ENCODE results near the gene CCNL1.

Gene CCNL1

GRCh38 chr3:157142315-157142714 lies 17.6 kb downstream of the CCNL1 start:
- DNase-seq: no peak

GRCh38 chr3:157139938-157140534 lies 19.9 kb downstream of the CCNL1 start:
- DNase-seq: no peak

- no peak for DNase-seq
These were observed 23.1 kb downstream of the CCNL1 start for GRCh38 chr3:157136647-157137387.

- no peak for DNase-seq
These were observed 24.1 kb downstream of the CCNL1 start for GRCh38 chr3:157135671-157136396.

DNA sequence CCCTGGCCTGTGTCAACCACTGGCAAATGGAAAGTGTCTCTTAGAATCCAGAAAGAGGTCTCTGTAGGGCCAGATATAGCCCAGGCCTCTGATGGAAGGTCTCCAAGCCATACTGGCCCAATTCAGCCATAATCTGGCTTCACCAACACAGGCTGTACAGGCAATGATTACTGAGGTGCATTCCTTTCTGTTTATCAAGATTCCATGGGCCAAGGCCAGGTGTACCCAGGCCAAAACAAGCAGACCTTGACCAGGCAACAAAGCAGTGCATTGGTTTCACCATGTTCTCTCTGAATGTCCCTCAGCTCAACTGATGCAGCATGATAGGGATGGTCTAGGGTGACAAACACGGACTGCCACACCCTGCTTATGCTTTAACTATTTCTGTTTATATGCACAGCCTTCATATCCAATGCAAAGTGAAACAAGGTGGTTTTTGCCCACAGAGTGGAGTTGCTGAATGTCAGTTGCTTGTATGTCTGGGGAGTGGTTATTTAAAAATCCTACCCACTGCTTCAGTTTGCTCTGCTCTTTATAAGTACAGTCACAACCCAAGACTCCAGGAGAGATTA lies 25.2 kb downstream of the CCNL1 start:
- DNase-seq: no peak

DNA sequence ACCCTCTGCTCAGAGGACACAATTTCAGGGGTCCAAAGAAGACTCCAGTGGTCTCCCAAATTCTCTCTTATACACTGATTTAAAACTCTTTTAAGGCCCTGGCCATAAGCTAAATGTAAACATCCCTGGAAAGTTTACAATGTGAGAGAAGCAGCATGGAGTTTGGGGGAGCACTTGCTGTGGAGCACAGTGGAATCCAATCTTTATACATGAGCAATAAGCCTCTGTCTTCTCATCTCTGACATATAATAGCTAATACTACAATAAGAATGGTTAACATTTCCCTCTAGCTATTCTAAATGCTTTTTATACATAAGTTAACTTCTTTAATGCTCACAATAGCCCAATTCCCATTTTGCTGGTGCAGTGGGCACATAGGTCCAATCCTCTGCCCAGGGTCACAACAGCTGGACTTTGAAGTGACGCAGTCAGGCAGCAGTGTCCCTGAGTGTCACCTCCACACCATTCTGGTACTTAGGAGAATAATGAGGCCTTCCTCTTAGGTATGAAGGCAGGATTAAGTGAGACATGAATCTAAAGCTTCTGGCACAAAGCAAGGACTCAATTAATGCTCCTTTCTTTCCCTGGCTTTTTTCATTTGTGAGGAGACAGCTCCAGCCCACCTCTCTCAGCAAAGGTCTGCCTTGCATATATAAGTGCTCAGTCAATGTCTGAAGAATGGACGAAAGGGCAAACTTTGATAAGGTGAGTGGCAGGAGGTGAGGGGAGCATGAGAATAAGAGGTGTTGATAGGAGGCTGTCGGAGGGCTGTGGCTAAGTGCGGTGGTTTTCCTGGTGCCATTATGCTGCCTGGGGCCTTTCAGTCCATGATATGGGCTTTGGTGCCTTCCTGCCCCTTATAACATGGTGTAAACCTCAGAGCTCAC lies 26.3 kb downstream of the CCNL1 start:
- no peak for DNase-seq

DNA sequence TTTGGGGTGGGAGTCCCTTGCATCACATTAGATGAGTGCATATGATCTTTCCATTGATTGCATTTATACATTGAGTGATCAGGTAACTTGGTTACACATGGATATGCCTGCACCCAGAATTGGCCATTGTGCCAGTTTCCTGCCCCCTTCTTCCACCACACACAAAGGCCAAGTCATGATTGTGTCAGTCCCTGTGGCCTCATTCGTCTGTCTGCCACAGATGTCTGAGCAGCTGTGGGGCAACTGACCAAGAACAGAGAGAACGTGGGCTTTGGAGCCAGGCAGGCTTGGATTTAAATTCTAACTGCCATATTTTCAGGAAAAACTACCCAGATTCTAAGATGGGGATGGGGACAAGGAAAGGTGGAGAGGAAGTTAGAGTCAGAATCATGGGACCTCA lies 27.0 kb downstream of the CCNL1 start:
- no peak for DNase-seq

DNA sequence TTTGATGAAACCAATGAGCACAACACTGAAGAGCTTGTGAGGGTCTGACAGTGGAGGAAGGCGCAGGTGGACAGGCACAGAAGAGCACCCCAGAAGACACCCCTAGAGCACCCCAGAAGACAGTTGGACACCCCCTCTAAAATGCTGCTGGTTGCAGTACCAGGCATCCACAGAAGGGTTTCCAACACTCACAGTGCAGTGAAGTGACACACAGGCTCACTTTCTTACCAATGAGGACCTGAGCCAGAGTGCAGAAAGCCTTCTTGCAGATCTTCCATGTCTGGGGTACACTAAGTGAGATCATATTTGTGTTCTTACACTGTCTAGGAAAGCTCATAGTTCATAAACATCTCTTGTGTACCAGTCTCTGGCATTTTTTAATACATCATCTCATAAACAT lies 27.6 kb downstream of the CCNL1 start:
- DNase-seq: no peak

GRCh38 chr3:157131861-157132260 lies 28.1 kb downstream of the CCNL1 start:
- no peak for DNase-seq

DNA sequence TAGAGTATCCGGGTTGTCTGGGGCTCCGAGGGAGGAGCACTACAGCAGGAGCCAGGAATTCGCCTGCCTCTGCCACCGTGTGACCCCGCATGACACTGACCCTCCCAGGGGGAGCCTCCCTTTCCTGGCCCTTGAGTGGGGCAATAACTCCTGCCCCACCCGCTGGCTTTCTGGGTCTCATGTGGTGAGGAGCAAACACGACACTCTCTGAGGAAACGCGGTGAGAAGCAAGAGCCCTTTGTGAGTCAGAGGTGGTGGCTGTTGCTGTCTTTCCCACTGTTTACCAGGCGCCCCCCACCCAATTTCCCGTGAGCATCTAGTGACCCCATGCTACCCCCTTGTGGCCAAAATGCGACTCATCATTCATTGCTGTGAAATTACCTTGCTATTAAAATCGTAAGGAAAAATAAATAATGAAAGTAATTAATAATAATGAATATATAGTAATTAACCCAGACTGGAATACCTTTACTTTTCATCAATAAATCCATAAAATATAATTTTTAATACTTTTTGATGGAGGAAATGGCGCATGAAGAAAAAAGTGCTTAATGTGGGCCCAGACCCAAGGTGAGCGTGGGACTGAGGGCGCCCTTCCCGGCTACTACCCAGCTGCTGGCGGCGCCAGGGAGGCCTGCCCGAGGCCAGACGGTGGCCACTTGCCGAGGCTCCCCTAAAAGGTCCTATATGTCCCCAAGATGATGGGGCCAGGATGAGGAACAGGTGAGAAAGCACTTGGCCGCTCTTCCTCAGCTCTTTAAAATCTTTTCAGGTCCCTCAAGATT lies 29.3 kb downstream of the CCNL1 start:
- DNase-seq: peak; percentile 74

DNA sequence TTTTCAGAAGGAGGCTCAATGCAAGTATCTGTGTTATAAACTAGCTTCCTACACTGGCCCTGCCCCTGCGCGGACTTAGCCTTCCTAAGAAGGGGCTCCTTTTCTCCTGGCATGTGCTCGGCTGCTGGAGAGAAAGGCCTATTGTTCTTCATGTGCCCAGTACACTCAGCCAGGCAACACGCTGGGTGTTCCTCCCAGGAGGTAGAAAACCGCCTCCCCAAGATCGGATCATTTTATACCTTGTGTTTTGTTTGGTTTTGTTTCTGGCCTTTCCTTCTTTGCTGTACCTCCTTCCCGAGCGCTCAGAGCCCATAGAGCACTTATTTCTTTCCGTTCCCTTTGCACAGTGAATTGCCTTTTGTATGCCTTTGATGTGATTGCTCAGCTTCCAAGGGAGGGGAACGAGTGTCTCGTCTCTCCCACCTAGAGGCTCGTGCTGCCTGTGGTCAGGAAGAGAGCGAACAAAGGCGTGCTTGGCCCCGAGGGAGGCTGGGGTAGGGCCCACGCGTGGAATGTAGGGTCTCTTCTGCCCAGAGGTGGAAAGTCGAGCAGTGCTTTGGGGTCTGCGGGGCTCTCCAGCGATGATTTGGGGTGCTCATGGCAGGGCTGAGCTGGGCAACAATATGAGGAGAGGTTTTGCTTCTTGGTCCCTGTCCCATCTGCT lies 30.0 kb downstream of the CCNL1 start:
- DNase-seq: peak; percentile 35

- peak; percentile 49 for DNase-seq
These were observed 30.9 kb downstream of the CCNL1 start for GRCh38 chr3:157128771-157129681.

DNA sequence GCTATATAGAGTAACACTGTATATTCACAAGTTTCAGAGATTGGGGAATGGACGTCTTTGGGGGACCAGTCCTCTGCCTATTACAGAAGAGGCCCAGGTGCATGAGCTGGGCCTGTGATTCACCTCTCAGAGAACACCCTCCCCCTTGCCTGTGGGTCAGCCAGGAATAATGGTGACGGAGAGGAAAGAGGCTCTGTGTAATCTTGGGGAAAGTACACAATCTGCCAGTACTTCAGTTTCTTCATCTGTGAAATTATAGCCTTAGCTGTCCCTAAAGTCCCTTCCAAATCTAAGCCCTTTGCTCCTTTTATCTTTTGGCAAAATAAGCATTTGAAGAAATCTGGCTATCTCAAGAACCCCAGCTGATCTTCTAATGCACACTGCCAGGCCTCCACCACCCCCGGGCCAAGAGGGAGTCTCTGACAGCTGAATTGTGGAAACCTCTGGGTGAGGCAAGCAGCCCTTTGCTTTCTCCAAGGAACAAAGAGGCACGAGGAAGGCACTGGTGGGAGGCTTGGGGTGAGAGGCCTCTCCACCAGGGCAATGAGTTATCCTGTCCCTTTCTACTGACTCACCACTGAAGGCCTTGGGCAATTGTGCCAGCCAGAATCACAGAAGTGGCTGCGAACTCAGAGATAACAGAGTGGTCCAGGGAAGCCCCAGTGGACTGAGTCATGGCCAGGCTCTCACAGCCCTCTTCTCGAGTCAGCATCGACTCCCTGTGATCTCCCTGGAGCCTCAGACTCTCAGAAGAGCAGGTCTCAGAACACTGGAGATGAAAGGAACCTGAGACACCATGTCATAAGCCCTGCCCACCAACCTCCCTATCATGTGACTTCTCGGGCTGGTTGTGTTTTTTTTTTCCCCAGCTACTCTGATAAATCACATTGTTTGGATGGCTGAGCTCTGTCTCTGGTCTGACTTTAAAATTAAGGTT lies 31.8 kb downstream of the CCNL1 start:
- DNase-seq: peak; percentile 76

DNA sequence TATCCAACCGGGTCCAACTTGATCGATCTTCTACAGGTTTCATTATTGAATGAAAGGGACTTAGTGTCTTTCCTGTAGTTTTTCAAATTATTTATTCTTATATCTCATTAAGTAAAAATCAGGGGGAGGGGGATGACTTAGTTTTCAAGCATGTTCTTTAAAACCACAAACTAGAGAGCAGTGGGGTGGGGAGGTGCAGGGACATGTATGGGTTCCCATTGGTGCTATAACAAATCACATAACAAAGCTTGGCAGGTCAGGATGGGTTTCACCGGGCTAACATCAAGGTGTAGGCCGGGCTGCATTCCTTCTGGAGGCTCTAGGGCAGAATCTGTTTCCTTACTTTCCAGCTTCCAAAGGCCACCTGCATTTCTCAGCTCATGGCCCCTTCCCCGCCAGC lies 32.7 kb downstream of the CCNL1 start:
- DNase-seq: no peak

DNA sequence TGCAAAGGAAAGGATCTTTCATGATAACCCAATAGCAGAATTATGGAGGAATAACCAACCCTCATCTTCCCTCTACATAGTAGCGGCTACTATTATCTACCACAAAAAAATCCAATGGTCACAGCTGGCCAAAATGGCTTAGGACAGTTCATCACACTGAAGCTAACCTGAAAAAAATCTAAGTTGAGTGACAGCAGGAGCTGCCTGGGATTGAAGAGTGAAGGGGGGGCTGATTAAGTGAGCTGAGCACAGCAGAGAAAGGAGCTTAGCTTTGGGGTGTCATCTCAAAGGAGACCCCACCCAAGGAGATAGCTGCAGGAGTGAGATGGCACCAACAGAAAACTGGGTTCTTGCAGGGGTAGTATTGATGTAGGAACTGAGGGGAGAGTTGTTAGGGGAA lies 33.6 kb downstream of the CCNL1 start:
- DNase-seq: no peak

GRCh38 chr3:157125101-157125500 lies 34.8 kb downstream of the CCNL1 start:
- no peak for DNase-seq

DNA sequence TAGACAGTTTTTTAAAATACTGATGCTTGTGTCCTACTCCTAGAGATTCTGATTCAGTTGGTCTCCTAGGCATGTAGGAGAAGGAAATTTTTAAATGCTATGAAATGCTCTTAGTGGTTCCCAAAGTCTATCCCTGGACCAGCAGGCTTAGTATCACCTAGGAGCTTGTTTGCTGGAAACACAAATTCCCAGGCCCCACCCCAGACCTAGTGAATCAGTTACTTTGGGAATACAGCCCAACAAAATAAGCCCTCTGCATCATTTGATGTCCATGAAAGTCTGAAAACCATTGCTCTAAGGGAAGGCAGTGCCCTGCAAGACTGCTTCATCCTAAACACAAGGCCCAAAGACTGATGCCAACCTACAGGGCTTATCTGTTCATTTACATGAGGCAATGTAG lies 36.3 kb downstream of the CCNL1 start:
- no peak for DNase-seq

DNA sequence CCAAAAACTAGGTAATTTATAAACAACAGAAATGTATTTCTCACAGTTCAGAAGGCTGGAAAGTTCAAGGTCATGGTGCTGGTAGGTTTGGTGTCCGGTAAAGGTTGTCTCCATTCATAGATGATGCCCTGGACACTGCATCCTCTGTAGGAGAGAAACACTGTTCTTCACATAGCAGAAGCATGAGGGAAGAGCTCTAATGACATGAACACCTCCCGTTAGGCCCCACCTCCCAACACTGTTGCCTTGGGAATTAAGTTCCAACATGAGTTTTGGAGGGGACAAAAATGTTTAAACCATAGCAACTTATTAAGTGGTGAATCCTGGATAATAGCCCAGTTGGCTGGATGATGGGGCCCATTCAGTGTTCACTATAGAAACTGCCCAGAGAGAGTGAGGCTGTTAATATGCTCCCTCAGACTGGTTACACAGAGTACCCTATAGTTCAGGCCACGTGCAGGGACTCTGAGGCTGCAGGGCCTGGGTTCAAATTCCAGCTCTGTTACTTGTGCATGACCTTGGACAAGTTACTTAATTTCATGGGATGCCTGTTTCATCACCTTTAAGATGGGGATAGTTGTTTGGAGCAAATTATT lies 37.0 kb downstream of the CCNL1 start:
- DNase-seq: no peak

DNA sequence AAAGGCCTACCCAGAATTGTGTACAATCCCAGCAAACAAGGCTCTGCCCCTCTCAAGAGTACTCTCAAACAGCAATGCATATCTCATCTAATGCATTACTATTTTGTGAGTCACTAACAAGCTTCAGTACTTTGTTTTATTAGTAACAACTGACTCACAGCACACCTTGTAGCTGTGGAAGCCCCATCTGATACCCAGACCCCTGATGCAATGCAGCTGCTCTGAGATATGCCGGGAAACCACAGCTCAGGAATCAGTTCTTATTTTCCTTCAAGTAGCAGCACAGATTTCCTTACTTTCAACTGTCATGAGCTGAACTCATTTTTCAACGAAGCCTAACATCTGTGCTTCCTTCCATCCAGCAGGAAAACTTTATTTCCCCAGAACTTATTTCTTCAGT lies 37.8 kb downstream of the CCNL1 start:
- DNase-seq: no peak

Data from stimulated activated CD4-positive, alpha-beta T cell treated with anti-CD3 and anti-CD28 coated beads, Interleukin-15, amount 100 ng/mL, for 24 hours (primary cell).